ENCODE data around the gene HSPH1. TPM values are rescaled to one million over a fixed set of nuclear protein-coding genes. Genes with fewer than 3 reads are reported as not detected.

HSPH1 gene
- total RNA-seq, 1 donor from 2014 or later, result 92.0 TPM

GRCh38 chr13:31175847-31176532 lies 14.3 kb upstream of the HSPH1 start:
- DNase-seq, result peak; percentile 72

- peak; percentile 71 for DNase-seq
Measured at GRCh38 chr13:31174018-31174417, 12.3 kb upstream of the HSPH1 start.

- DNase-seq, result no peak
Measured at GRCh38 chr13:31172535-31172934, 10.8 kb upstream of the HSPH1 start.

GRCh38 chr13:31172001-31172400 lies 10.3 kb upstream of the HSPH1 start:
- DNase-seq, result no peak

GRCh38 chr13:31168736-31169135 lies 7.0 kb upstream of the HSPH1 start:
- no peak for DNase-seq

- no peak for DNase-seq
Measured at GRCh38 chr13:31168166-31168565, 6.5 kb upstream of the HSPH1 start.

- DNase-seq, result no peak
Measured at GRCh38 chr13:31167490-31167889, 5.8 kb upstream of the HSPH1 start.

GRCh38 chr13:31166591-31166990 lies 4.9 kb upstream of the HSPH1 start:
- DNase-seq, result no peak

GRCh38 chr13:31162151-31163008 lies 676 bp upstream of the HSPH1 start:
- DNase-seq, result peak; percentile 99

- peak; percentile 82 for DNase-seq
Measured at GRCh38 chr13:31160857-31161556, 697 bp downstream of the HSPH1 start.

GRCh38 chr13:31159306-31159705 lies 2.4 kb downstream of the HSPH1 start:
- no peak for DNase-seq

GRCh38 chr13:31154939-31155338 lies 6.8 kb downstream of the HSPH1 start:
- no peak for DNase-seq

- DNase-seq, result no peak
Measured at GRCh38 chr13:31151837-31152236, 9.9 kb downstream of the HSPH1 start.

- DNase-seq, result no peak
Measured at GRCh38 chr13:31150315-31150985, 11.3 kb downstream of the HSPH1 start.

- DNase-seq, result no peak
Measured at GRCh38 chr13:31149604-31150003, 12.1 kb downstream of the HSPH1 start.

- DNase-seq, result no peak
Measured at GRCh38 chr13:31145417-31145816, 16.3 kb downstream of the HSPH1 start.

- DNase-seq, result no peak
Measured at GRCh38 chr13:31138515-31138914, 23.2 kb downstream of the HSPH1 start.

- no peak for DNase-seq
Measured at GRCh38 chr13:31136724-31137123, 25.0 kb downstream of the HSPH1 start.

- DNase-seq, result peak; percentile 33
Measured at GRCh38 chr13:31134039-31134711, 27.5 kb downstream of the HSPH1 start.

GRCh38 chr13:31133621-31134020 lies 28.1 kb downstream of the HSPH1 start:
- no peak for DNase-seq

GRCh38 chr13:31131470-31131961 lies 30.2 kb downstream of the HSPH1 start:
- no peak for DNase-seq

- no peak for DNase-seq
Measured at GRCh38 chr13:31129419-31129818, 32.3 kb downstream of the HSPH1 start.
